ENCODE data around the gene ATP23.

The ATP23 gene

GRCh38 chr12:57983858-57984505 is 42.6 kb downstream of the ATP23 start:
- Histone ChIP-seq H3K36me3 (ENCODE audit: control insufficient read depth, insufficient read depth, low read length) (no peaks in the 10 kb centered on the region), H3K79me2 (no peaks in the 10 kb centered on the region), H3K4me3 (ENCODE audit: low read depth, low read length) (no peak overlapping the region), H3K9ac (no peak overlapping the region), H3K4me2 (ENCODE audit: low read length) (no peak overlapping the region), H3K27me3 (ENCODE audit: control insufficient read depth, insufficient read depth, low read length) (no peaks in the 10 kb centered on the region), H3K9me3 (ENCODE audit: control insufficient read depth, low read length) (no peaks in the 10 kb centered on the region), H2AFZ (no peak overlapping the region), H3K27ac (no peak overlapping the region), H3K4me1 (no peaks in the 10 kb centered on the region)
- no peak for TF ChIP-seq CTCF (IDR thresholded peaks at IDR 0.05)

GRCh38 chr12:57984629-57985151 is 43.3 kb downstream of the ATP23 start:
- TF ChIP-seq CTCF (IDR thresholded peaks at IDR 0.05), result no peak
- no peak overlapping the region for H3K9ac ChIP-seq
- H3K4me2 ChIP-seq (ENCODE audit: low read length), result no peak overlapping the region
- no peaks in the 10 kb centered on the region for H3K79me2 ChIP-seq
- H3K27ac ChIP-seq, result no peak overlapping the region
- no peaks in the 10 kb centered on the region for H3K4me1 ChIP-seq
- no peak overlapping the region for H2AFZ ChIP-seq
- H3K36me3 ChIP-seq (ENCODE audit: control insufficient read depth, insufficient read depth, low read length), result no peaks in the 10 kb centered on the region
- H3K9me3 ChIP-seq (ENCODE audit: control insufficient read depth, low read length), result no peaks in the 10 kb centered on the region
- H3K27me3 ChIP-seq (ENCODE audit: control insufficient read depth, insufficient read depth, low read length), result no peaks in the 10 kb centered on the region
- no peak overlapping the region for H3K4me3 ChIP-seq (ENCODE audit: low read depth, low read length)

- H3K4me1 ChIP-seq, result no peaks in the 10 kb centered on the region
- H3K27me3 ChIP-seq (ENCODE audit: control insufficient read depth, insufficient read depth, low read length), result no peaks in the 10 kb centered on the region
- no peak overlapping the region for H3K9ac ChIP-seq
- H3K4me3 ChIP-seq (ENCODE audit: low read depth, low read length), result no peak overlapping the region
- no peak overlapping the region for H3K27ac ChIP-seq
- H3K79me2 ChIP-seq, result no peaks in the 10 kb centered on the region
- no peak for TF ChIP-seq CTCF (IDR thresholded peaks at IDR 0.05)
- H3K36me3 ChIP-seq (ENCODE audit: control insufficient read depth, insufficient read depth, low read length), result no peaks in the 10 kb centered on the region
- no peak overlapping the region for H2AFZ ChIP-seq
- no peak overlapping the region for H3K4me2 ChIP-seq (ENCODE audit: low read length)
- H3K9me3 ChIP-seq (ENCODE audit: control insufficient read depth, low read length), result no peaks in the 10 kb centered on the region
These were observed 44.3 kb downstream of the ATP23 start for GRCh38 chr12:57985685-57986084.

GRCh38 chr12:57989838-57990237 is 48.5 kb downstream of the ATP23 start:
- Histone ChIP-seq H3K9ac (no peak overlapping the region), H3K36me3 (ENCODE audit: control insufficient read depth, insufficient read depth, low read length) (no peaks in the 10 kb centered on the region), H3K9me3 (ENCODE audit: control insufficient read depth, low read length) (no peaks in the 10 kb centered on the region), H3K27ac (no peak overlapping the region), H2AFZ (no peak overlapping the region), H3K4me1 (no peaks in the 10 kb centered on the region), H3K79me2 (no peaks in the 10 kb centered on the region), H3K4me2 (ENCODE audit: low read length) (no peak overlapping the region), H3K4me3 (ENCODE audit: low read depth, low read length) (no peak overlapping the region), H3K27me3 (ENCODE audit: control insufficient read depth, insufficient read depth, low read length) (no peaks in the 10 kb centered on the region)
- no peak for TF ChIP-seq CTCF (IDR thresholded peaks at IDR 0.05)
